GM12865 (cell line): ENCODE results near the gene ROBO1.

Experiments
- DNase-seq: peaks from one replicate; pipeline ENCODE4 v3.0.0; 2010; ENCODE audit warnings: low read depth
- H3K4me3 ChIP-seq: 2 replicates; pipeline ENCODE4 v1.5.1; 2011; ENCODE audit warnings: mild to moderate bottlenecking, low read depth, low read length, control low read depth
- TF ChIP-seq, protein P1 (sequence below): IDR thresholded peaks from 2 replicates; pipeline ENCODE4 v1.5.1; 2011; ENCODE audit warnings: low read length, control low read depth, low read depth, inconsistent platforms; ENCODE audit not compliant: insufficient read depth; ENCODE audit errors: missing control alignments

Gene ROBO1

DNA sequence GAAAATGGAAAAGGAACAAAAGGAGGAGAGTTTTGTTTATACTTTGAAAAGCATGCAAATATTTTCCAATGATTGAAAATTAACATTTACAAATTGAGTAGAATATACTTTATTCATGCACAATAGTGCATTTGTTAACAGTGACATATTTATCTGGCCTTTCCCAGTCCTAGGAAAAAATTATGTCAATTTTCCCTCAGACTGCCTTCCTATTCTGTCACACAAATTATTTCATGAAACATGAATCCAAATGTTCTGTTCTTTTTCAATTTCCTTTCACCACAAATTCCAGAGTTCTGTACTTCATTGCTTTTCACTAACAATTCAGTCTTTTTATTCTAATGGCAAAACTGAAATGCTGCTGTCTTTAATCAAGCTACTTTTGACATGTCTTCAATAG is 945.1 kb downstream of the ROBO1 start:
- no peak overlapping the region for H3K4me3 ChIP-seq
- no peak for DNase-seq
- TF ChIP-seq, protein P1, sequence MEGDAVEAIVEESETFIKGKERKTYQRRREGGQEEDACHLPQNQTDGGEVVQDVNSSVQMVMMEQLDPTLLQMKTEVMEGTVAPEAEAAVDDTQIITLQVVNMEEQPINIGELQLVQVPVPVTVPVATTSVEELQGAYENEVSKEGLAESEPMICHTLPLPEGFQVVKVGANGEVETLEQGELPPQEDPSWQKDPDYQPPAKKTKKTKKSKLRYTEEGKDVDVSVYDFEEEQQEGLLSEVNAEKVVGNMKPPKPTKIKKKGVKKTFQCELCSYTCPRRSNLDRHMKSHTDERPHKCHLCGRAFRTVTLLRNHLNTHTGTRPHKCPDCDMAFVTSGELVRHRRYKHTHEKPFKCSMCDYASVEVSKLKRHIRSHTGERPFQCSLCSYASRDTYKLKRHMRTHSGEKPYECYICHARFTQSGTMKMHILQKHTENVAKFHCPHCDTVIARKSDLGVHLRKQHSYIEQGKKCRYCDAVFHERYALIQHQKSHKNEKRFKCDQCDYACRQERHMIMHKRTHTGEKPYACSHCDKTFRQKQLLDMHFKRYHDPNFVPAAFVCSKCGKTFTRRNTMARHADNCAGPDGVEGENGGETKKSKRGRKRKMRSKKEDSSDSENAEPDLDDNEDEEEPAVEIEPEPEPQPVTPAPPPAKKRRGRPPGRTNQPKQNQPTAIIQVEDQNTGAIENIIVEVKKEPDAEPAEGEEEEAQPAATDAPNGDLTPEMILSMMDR, result no peak

GRCh38 chr3:78820542-78820941 is 947.3 kb downstream of the ROBO1 start:
- H3K4me3 ChIP-seq, result no peak overlapping the region
- DNase-seq, result no peak
- TF ChIP-seq, protein P1, result no peak

DNA sequence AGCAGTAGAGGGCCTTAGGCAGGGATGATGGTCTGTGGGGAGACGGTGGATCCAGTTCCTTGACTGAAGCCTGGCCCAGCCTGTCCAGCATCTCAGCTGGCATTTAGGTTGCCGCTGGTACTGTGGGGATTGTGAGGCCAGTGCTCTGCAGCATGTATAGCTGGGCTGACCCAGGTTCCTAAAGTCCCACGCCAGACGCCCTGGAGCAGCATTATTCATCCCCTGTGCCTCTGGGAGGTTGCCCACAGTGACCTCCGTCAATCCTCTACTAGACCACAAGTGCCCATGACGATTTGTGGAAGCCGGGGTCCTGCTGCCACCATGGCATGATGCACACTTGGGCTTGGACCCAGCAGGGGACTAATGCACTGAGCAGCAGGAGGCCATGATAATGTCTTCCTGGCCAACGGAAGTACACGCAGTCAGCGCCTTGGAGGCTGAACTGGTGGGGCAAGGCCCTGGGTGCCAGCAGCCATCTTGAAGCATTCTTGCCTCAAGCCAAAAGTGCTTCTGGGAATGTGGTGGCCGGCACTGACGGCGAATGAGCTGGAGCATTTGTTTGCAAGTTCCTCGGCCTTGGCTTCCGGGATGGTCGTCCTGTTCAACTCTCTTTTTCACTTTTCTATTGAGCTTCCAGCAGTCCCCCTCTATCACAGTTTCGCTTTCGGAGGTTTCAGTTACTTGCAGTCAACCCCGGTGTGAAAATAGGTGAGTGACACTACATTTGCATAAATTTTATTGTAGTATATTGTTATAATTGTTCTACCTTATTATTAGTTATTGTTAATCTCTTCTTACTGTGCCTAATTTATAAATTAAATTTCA is 949.4 kb downstream of the ROBO1 start:
- TF ChIP-seq, protein P1, result no peak
- no peak overlapping the region for H3K4me3 ChIP-seq
- peak; percentile 53 for DNase-seq

DNA sequence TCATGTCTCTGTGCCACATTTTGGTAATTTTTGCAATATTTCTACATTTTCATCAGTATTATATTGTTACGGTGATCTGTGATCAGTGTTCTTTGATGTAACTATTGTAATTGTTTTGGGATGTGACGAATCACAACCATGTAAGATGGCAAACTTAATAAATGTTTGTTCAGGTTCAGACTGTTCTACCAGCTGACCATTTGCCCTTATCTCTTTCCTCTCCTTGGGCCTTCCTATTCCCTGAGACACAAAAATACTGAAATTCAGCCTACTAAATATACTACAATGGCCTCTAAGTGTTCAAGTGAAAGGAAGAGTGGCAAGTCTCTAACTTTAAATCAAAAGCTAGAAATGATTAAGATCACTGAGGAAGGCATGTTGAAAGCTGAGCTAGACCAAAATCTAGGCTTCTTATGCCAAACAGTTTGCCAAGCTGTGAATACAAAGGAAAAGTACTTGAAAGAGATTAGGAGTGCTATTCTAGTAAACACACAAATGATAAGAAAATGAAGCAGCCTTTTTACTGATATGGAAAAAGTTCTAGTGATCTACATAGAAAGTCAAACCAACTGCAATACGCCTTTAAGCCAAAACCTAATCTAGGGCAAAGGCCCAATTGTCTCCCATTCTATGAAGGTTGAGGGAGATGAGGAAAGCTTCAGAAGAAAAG is 952.8 kb downstream of the ROBO1 start:
- H3K4me3 ChIP-seq, result no peak overlapping the region
- no peak for DNase-seq
- TF ChIP-seq, protein P1, result no peak

DNA sequence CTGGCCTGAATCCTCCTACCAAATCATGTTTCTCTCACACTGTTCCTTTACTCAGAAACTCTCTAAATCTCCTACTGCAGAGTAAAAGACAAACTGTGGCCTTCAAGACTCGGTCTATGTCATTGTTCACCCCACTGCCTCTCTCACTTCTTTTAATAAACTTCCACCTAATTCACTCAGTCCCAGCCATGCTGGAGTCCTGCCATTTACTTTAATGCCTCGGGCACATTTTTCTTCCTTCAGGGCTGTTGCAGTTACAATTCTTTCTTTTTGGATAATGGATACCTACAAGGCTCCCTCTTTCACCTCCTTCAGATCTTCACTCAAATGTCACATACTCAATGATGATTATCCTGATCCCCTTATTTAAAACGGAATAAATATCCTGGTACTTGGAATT is 955.6 kb downstream of the ROBO1 start:
- no peak for DNase-seq
- TF ChIP-seq, protein P1, result no peak
- H3K4me3 ChIP-seq, result no peak overlapping the region

- H3K4me3 ChIP-seq, result no peak overlapping the region
- TF ChIP-seq, protein P1, result no peak
- DNase-seq, result no peak
Observed at GRCh38 chr3:78809966-78810365, 957.8 kb downstream of the ROBO1 start.
